GM23338 (cell line): ENCODE measurements around the gene FXYD5. TPM values are rescaled to one million over a fixed set of nuclear protein-coding genes. Genes with fewer than 3 reads are reported as not detected.

Experiments used
- ATAC-seq: fragments of 200-7000 bp; cut with Tn5 transposase; 3 replicates; pipeline ENCODE4 v1.9.1; 2020
- DNase-seq: peaks from one replicate; pipeline ENCODE4 v3.0.0-alpha.2; 2015; ENCODE audit warnings: low spot score
- H2AFZ ChIP-seq: fragments of 200-600 bp; sonication (generic); 2 replicates; pipeline ENCODE4 v1.8.0; 2016; ENCODE audit warnings: antibody characterized with exemption, mild to moderate bottlenecking, moderate library complexity
- H3F3A ChIP-seq: fragments of 200-600 bp; sonication (generic); replicated peaks from 2 replicates; pipeline ENCODE4 v1.8.0; 2017; ENCODE audit warnings: antibody characterized with exemption, mixed run types, low read depth
- H3K27ac ChIP-seq: fragments of 200-600 bp; sonication (generic); 2 replicates; pipeline ENCODE4 v1.6.1; 2016; ENCODE audit warnings: low read depth
- H3K27me3 ChIP-seq: fragments of 200-600 bp; sonication (generic); 2 replicates; pipeline ENCODE4 v1.8.0; 2016; ENCODE audit warnings: mild to moderate bottlenecking, mixed run types, moderate library complexity; ENCODE audit not compliant: insufficient read depth
- H3K36me3 ChIP-seq: fragments of 200-600 bp; sonication (generic); 2 replicates; pipeline ENCODE4 v1.8.0; 2016; ENCODE audit warnings: mild to moderate bottlenecking; ENCODE audit not compliant: insufficient read depth
- H3K4me1 ChIP-seq: fragments of 200-600 bp; sonication (generic); 2 replicates; pipeline ENCODE4 v1.8.0; 2016; ENCODE audit warnings: mild to moderate bottlenecking, moderate library complexity; ENCODE audit not compliant: insufficient read depth
- H3K4me2 ChIP-seq: fragments of 200-600 bp; sonication (generic); 2 replicates; pipeline ENCODE4 v1.7.1; 2017; ENCODE audit warnings: mixed run types
- H3K4me3 ChIP-seq: fragments of 200-600 bp; sonication (generic); 2 replicates; pipeline ENCODE4 v1.6.1; 2016; ENCODE audit warnings: mixed run types
- H3K79me2 ChIP-seq: fragments of 200-600 bp; sonication (generic); replicated peaks from 2 replicates; pipeline ENCODE4 v1.8.0; 2017; ENCODE audit warnings: mild to moderate bottlenecking; ENCODE audit not compliant: insufficient read depth
- H3K9me2 ChIP-seq: fragments of 200-600 bp; sonication (generic); 2 replicates; pipeline ENCODE4 v1.8.0; 2017; ENCODE audit not compliant: insufficient read depth
- H4K20me1 ChIP-seq: fragments of 200-600 bp; sonication (generic); replicated peaks from 2 replicates; pipeline ENCODE4 v1.8.0; 2017; ENCODE audit warnings: mild to moderate bottlenecking; ENCODE audit not compliant: insufficient read depth
- H3K27ac Mint-ChIP-seq: 2 replicates; pipeline ENCODE4 v1.8.0; 2020; ENCODE audit warnings: inconsistent platforms, mild to moderate bottlenecking, moderate library complexity, mixed read lengths
- H3K27me3 Mint-ChIP-seq: 3 replicates; pipeline ENCODE4 v1.8.0; 2022; ENCODE audit warnings: low read depth, mild to moderate bottlenecking, moderate library complexity, mixed read lengths, inconsistent platforms; ENCODE audit not compliant: insufficient read depth, poor library complexity
- H3K36me3 Mint-ChIP-seq: 3 replicates; pipeline ENCODE4 v1.8.0; 2021; ENCODE audit warnings: low read depth, mild to moderate bottlenecking, inconsistent platforms, moderate library complexity, mixed read lengths
- H3K4me1 Mint-ChIP-seq: 3 replicates; pipeline ENCODE4 v1.8.0; 2020; ENCODE audit warnings: mild to moderate bottlenecking, inconsistent platforms, mixed read lengths
- H3K4me3 Mint-ChIP-seq: 3 replicates; pipeline ENCODE4 v1.8.0; 2021; ENCODE audit warnings: moderate library complexity, mild to moderate bottlenecking, inconsistent platforms, mixed read lengths
- H3K9me3 Mint-ChIP-seq: 3 replicates; pipeline ENCODE4 v1.8.0; 2020; ENCODE audit warnings: moderate library complexity, mild to moderate bottlenecking, inconsistent platforms, mixed read lengths
- CTCF ChIP-seq, 2 experiments: fragments of 200-600 bp in 1 of 2; sonication (generic) in 1 of 2; conservative IDR thresholded peaks; 2 replicates each; pipeline versions ENCODE4 v1.5.1 to v1.6.1; 2016 to 2017; ENCODE audit warnings: antibody characterized with exemption in 2 of 2, low read depth in 2 of 2, mild to moderate bottlenecking in 2 of 2, moderate library complexity in 1 of 2
- ETS1 ChIP-seq: IDR thresholded peaks from 2 replicates; pipeline ENCODE4 v1.6.1; 2016; ENCODE audit warnings: antibody characterized with exemption
- EZH2phosphoT487 ChIP-seq: fragments of 200-600 bp; sonication (generic); IDR thresholded peaks from one replicate; pipeline ENCODE4 v1.8.1; 2018; ENCODE audit warnings: antibody characterized with exemption; ENCODE audit not compliant: unreplicated experiment
- NANOG ChIP-seq: IDR thresholded peaks from 2 replicates; pipeline ENCODE4 v1.6.1; 2016; ENCODE audit warnings: antibody characterized with exemption, borderline replicate concordance
- STAT1 ChIP-seq: IDR thresholded peaks from one replicate; pipeline ENCODE4 v1.6.1; 2016; ENCODE audit warnings: antibody characterized with exemption; ENCODE audit not compliant: unreplicated experiment
- ZNF462 ChIP-seq: fragments of 250-450 bp; sonication (Bioruptor Pico); IDR thresholded peaks from 2 replicates; pipeline ENCODE4 v1.5.0; 2020; ENCODE audit warnings: mild to moderate bottlenecking, moderate library complexity
- polyA plus RNA-seq: library from polyadenylated mRNA; unstranded; fragments of >200 nt; fragmentation: Nextera tagmentation; extraction: Ambion mirVana; gene quantifications from 2 replicates; pipeline ENCODE4 v1.2.1, GENCODE V29; 2016
- total RNA-seq: library from RNA; depleted of rRNA; stranded (reverse); fragments of >200 nt; shearing (Covaris generic); gene quantifications from 2 replicates; pipeline ENCODE4 v1.2.3, GENCODE V29; 2014

FXYD5 gene
- total and polyA plus RNA-seq, 2 experiments from 2014 or later: 97.7 to 233 TPM

- peak; percentile 48 for DNase-seq
- no peak overlapping the region for H3K27ac ChIP-seq
- peaks cover 7% of the 10 kb centered on the region for H3K4me1 ChIP-seq
- no peaks in the 10 kb centered on the region for H3F3A ChIP-seq
- ATAC-seq: peak; percentile 40
- no peaks in the 10 kb centered on the region for H3K79me2 ChIP-seq
- H3K27me3 ChIP-seq: no peaks in the 10 kb centered on the region
- no peak overlapping the region for H3K4me2 ChIP-seq
- no peaks in the 10 kb centered on the region for H3K36me3 Mint-ChIP-seq
- no peaks in the 10 kb centered on the region for H3K9me2 ChIP-seq
- no peaks in the 10 kb centered on the region for H3K36me3 ChIP-seq
- no peaks in the 10 kb centered on the region for H3K9me3 Mint-ChIP-seq
- H3K27me3 Mint-ChIP-seq: peaks cover 4% of the 10 kb centered on the region
- H2AFZ ChIP-seq: no peak overlapping the region
- H3K4me1 Mint-ChIP-seq: peaks cover 18% of the 10 kb centered on the region; the same call in 2 of the 3 replicates
- no peak overlapping the region for H3K4me3 ChIP-seq
- no peak overlapping the region for H3K4me3 Mint-ChIP-seq
- no peaks in the 10 kb centered on the region for H4K20me1 ChIP-seq
- TF ChIP-seq CTCF (conservative IDR thresholded peaks at IDR 0.05; ENCODE audit: low read depth in 2 of 2) (no peak), NANOG (no peak), ZNF462 (CRISPR knock-in tag) (no peak)
- H3K27ac Mint-ChIP-seq: no peak overlapping the region
Observed at GRCh38 chr19:35126624-35126959, 27.9 kb upstream of the FXYD5 start.

GRCh38 chr19:35127871-35128270, 26.7 kb upstream of the FXYD5 start:
- Histone ChIP-seq H3F3A (no peaks in the 10 kb centered on the region), H3K27me3 (no peaks in the 10 kb centered on the region), H2AFZ (no peak overlapping the region), H3K4me2 (no peak overlapping the region), H3K9me2 (peaks cover 7% of the 10 kb centered on the region; the same call in 1 of the 2 replicates), H3K4me1 (peaks cover 2% of the 10 kb centered on the region), H3K4me3 (no peak overlapping the region), H3K79me2 (no peaks in the 10 kb centered on the region), H3K27ac (no peak overlapping the region), H4K20me1 (no peaks in the 10 kb centered on the region), H3K36me3 (no peaks in the 10 kb centered on the region)
- DNase-seq (no peak), ATAC-seq (no peak)
- Mint-ChIP-seq H3K4me3 (no peak overlapping the region), H3K36me3 (no peaks in the 10 kb centered on the region), H3K27me3 (peaks cover 4% of the 10 kb centered on the region), H3K9me3 (no peaks in the 10 kb centered on the region), H3K27ac (no peak overlapping the region), H3K4me1 (peaks cover 13% of the 10 kb centered on the region; the same call in 2 of the 3 replicates)
- TF ChIP-seq EZH2phosphoT487 (no peak), STAT1 (no peak), ETS1 (no peak)
